ENCODE results near the gene CDCA7L. TPM values are rescaled to one million over a fixed set of nuclear protein-coding genes. Genes with fewer than 3 reads are reported as not detected.

CDCA7L gene
- total and polyA plus RNA-seq, 2 of the 13 experiments (the other 11 are each of a cell fraction or from before 2014, with no cell fraction given), result 2.7 to 4.2 TPM

- TF ChIP-seq ZNF710 (CRISPR knock-in tag; IDR thresholded peaks at IDR 0.05; ENCODE audit: borderline replicate concordance) (no peak), POLR2G (IDR thresholded peaks at IDR 0.05; ENCODE audit: low read depth, low read length) (no peak), ZNF574 (CRISPR knock-in tag; IDR thresholded peaks at IDR 0.05) (no peak), NR3C1 (CRISPR knock-in tag; IDR thresholded peaks at IDR 0.05) (no peak), JDP2 (CRISPR knock-in tag; IDR thresholded peaks at IDR 0.05; ENCODE audit: borderline replicate concordance) (no peak), ZNF784 (CRISPR knock-in tag; IDR thresholded peaks at IDR 0.05; ENCODE audit: borderline replicate concordance) (no peak), ZNF770 (CRISPR knock-in tag; IDR thresholded peaks at IDR 0.05) (no peak), DPF2 (CRISPR knock-in tag; IDR thresholded peaks at IDR 0.05; ENCODE audit: borderline replicate concordance, low read depth) (no peak), ZNF317 (CRISPR knock-in tag; IDR thresholded peaks at IDR 0.05) (no peak), ZNF781 (CRISPR knock-in tag; IDR thresholded peaks at IDR 0.05; ENCODE audit: borderline replicate concordance, not compliant biosample characterization) (no peak)
These were observed 30.6 kb downstream of the CDCA7L start (continued) for GRCh38 chr7:21915140-21915539.
